GM10248 (cell line): ENCODE results near the gene KLHL29.

Source experiments
- CTCF ChIA-PET: fragments of 300-600 bp; sonication (Branson Sonifier 250); formaldehyde crosslinking; extraction: SDS; loops from one replicate; lab custom pipeline; 2021; ENCODE audit warnings: antibody characterized with exemption; lab: Yijun Ruan, JAX
- POLR2A ChIA-PET: fragments of 350-650 bp; sonication (Branson Sonifier 250); formaldehyde crosslinking; extraction: SDS; loops from one replicate; lab custom pipeline; 2020; ENCODE audit warnings: antibody characterized with exemption; lab: Yijun Ruan, JAX
- DNase-seq: peaks from one replicate; pipeline ENCODE4 v3.0.0; 2012; ENCODE audit errors: extremely low spot score
- CTCF ChIP-seq: IDR thresholded peaks from 2 replicates; pipeline ENCODE4 v1.5.1; 2012; ENCODE audit warnings: mild to moderate bottlenecking, low read depth; ENCODE audit errors: extremely low read depth, missing control alignments, control extremely low read depth

Gene KLHL29

GRCh38 chr2:23537991-23538390 lies 153.0 kb downstream of the KLHL29 start:
- ChIA-PET CTCF (interaction anchor here (0.8 kb wide), 1 partner anchor 9 kb away, joined by 3 read pairs; no protein-coding TSS in a partner anchor), POLR2A (no interaction called here)
- no peak for DNase-seq
- TF ChIP-seq CTCF: no peak

- POLR2A ChIA-PET: no interaction called here
- CTCF ChIA-PET: interaction anchor here (0.8 kb wide), 1 partner anchor 8 kb away, joined by 3 read pairs; no protein-coding TSS in a partner anchor
- no peak for TF ChIP-seq CTCF
- no peak for DNase-seq
Observed at GRCh38 chr2:23538566-23538965, 153.6 kb downstream of the KLHL29 start.

- ChIA-PET CTCF (no interaction called here), POLR2A (no interaction called here)
- TF ChIP-seq CTCF: no peak
- DNase-seq: no peak
Observed at GRCh38 chr2:23540804-23541360, 155.9 kb downstream of the KLHL29 start.

- ChIA-PET CTCF (interaction anchor here (1.3 kb wide), 1 partner anchor 11 kb away, joined by 3 read pairs; no protein-coding TSS in a partner anchor), POLR2A (no interaction called here)
Observed at GRCh38 chr2:23541503-23542229, 156.7 kb downstream of the KLHL29 start.

GRCh38 chr2:23542230-23542789 lies 157.3 kb downstream of the KLHL29 start:
- CTCF ChIA-PET: interaction anchor here (1.3 kb wide), 1 partner anchor 11 kb away, joined by 3 read pairs; no protein-coding TSS in a partner anchor
- TF ChIP-seq CTCF: no peak
- POLR2A ChIA-PET: no interaction called here
- DNase-seq: no peak

More at GRCh38 chr2:23541503-23542229, 156.7 kb downstream of the KLHL29 start:
- no peak for DNase-seq
- no peak for TF ChIP-seq CTCF

- POLR2A ChIA-PET: no interaction called here
Observed at GRCh38 chr2:23543302-23543701, 158.3 kb downstream of the KLHL29 start.

More at GRCh38 chr2:23543302-23543701, 158.3 kb downstream of the KLHL29 start:
- TF ChIP-seq CTCF: no peak
- DNase-seq: no peak
- CTCF ChIA-PET: no interaction called here
